ENCODE data around the gene TLCD4. TPM values are rescaled to one million over a fixed set of nuclear protein-coding genes. Genes with fewer than 3 reads are reported as not detected.
"Not testable (repeated sequence)": the region's sequence is repeated elsewhere in the genome, so short reads cannot be mapped to it uniquely, and the experiment has no call there.

TLCD4 gene
- total RNA-seq, 4 donors from 2014 or later = 15.3 to 19.5 (median 17.8) TPM

GRCh38 chr1:95154096-95154495, 36.9 kb downstream of the TLCD4 start:
- no peak for ATAC-seq
- no peak overlapping the region for H3K4me3 ChIP-seq
- no peaks in the 10 kb centered on the region for H3K27me3 ChIP-seq
- no peak overlapping the region for H3K27ac ChIP-seq
- no peaks in the 10 kb centered on the region for H3K4me1 ChIP-seq
- TF ChIP-seq POLR2AphosphoS5 (IDR thresholded peaks at IDR 0.05) (no peak), EP300 (IDR thresholded peaks at IDR 0.05) (no peak), POLR2A (IDR thresholded peaks at IDR 0.05) (no peak), CTCF (IDR thresholded peaks at IDR 0.05) (no peak)
- H3K36me3 ChIP-seq = no peaks in the 10 kb centered on the region
- 44% methylated on average over 1 of the region's 1 CpG; no CpG with 5 or more reads in 1 of the 2 donors for WGBS, 2 donors (ENCODE audit: low coverage in 1 of 2)
- no peaks in the 10 kb centered on the region for H3K9me3 ChIP-seq

- H3K27me3 ChIP-seq, ATAC-seq, H3K27ac ChIP-seq, H3K4me3 ChIP-seq, H3K4me1 ChIP-seq: not testable (repeated sequence)
- Histone ChIP-seq H3K9me3 (peaks cover 0 to 14% (median 0%) of the 10 kb centered on the region in 3 donors), H3K36me3 (peaks cover 0 to 21% of the 10 kb centered on the region in 2 donors)
- WGBS, 2 donors (ENCODE audit: low coverage in 1 of 2) = 95% methylated on average over 5 to 6 of the region's 6 CpGs
Observed at GRCh38 chr1:95165569-95165968, 48.4 kb downstream of the TLCD4 start.

Small RNAs within 50 kb of the gene (small RNA-seq; reads per million reads assigned to genes)
- 0 reads per million in 4 donors for gene RF00019

Other genes starting within 250 kb of the TLCD4 start
- 100 to 1,000 TPM; 145 to 292 (median 217) TPM for gene CNN3, start 190.2 kb upstream of the TLCD4 start, total RNA-seq
- 1 to 10 TPM in 1 of 4 donors, under 1 TPM in 3; 0.62 to 1.2 (median 0.79) TPM for gene ALG14, start 44.4 kb upstream of the TLCD4 start, total RNA-seq
- 10 to 100 TPM in 1 of 4 donors, 1 to 10 TPM in 3; 8.7 to 10.1 (median 9.5) TPM for gene RWDD3, start 116.9 kb downstream of the TLCD4 start, total RNA-seq